HG03025 (cell line): Measurements from ENCODE around the gene NEO1.

Experiments
- ATAC-seq: cut with Tn5 transposase; IDR thresholded peaks from one replicate; pipeline ENCODE4 v1.9.1; 2021; ENCODE audit warnings: mild to moderate bottlenecking, moderate library complexity; ENCODE audit not compliant: unreplicated experiment, low FRiP score

The NEO1 gene

DNA sequence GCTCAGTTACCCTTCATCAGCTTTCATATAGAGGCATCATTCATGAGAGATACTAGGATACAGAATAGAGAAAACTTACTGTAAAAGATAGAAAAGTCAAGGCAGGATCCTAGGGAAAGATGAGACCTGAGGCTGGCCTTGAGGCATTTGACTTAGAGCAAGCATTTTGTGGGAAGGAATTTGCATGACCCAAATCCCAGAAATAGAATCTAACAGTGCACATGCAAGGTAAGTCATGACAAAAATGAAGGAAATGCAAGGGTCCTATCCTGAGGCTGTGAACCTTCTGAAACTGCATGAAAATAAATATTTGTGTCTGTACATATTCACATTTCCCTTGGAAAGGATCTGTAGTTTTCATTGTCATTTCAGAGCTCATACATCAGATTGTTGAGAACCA, 194.2 kb downstream of the NEO1 start:
- ATAC-seq = no peak

DNA sequence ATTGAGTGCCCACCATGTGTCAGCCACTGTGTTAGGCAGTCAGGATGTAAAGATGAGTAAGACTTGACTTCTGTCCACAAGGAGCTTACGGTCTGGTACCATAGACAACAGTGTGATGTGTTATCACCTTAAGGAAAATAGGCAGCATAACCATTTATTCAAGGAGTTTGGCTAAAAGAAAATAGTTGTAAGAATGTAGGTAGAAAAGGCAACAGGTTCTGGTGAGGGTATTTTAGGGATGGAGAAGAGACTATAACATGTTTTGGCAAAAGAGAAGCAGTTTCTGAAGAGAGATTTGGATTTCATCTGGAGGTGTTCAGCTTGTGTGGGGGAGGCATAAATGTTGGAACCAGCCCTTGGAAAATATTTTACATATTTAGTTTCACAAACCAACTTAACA, 194.6 kb downstream of the NEO1 start:
- ATAC-seq = no peak

DNA sequence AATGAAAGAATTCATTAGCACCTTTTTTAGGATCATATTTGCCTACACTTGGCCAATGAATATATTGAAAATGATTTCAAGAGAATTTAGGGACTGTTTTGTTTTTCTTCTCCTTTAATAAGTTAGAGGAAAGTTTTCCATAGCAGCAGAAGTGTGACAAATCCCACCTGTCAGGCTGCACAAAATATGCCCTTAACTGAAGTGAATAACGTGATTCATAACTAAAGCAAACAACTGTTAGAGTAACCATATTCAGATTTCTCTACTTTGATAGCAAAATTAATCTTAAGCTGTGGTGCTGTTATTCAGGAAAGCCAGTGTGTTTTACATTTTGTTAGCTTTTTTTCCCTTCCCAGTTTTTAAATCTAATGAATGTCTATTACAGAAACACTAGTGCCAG, 195.1 kb downstream of the NEO1 start:
- ATAC-seq = no peak

DNA sequence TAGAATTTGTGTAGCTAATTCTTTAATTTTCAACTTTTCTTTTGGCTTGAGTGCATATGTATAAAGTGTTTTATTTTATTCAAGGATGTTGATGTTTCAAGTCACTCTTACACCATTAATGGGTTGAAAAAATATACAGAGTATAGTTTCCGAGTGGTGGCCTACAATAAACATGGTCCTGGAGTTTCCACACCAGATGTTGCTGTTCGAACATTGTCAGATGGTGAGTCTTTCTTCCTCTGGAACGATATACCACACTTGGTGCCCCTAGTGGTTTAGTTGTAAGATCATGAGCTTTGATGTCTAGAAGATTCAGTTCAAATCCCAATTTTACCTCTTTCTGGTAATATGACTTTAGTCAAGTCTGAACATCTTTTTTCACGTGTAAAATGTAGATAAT, 197.2 kb downstream of the NEO1 start:
- ATAC-seq = no peak

DNA sequence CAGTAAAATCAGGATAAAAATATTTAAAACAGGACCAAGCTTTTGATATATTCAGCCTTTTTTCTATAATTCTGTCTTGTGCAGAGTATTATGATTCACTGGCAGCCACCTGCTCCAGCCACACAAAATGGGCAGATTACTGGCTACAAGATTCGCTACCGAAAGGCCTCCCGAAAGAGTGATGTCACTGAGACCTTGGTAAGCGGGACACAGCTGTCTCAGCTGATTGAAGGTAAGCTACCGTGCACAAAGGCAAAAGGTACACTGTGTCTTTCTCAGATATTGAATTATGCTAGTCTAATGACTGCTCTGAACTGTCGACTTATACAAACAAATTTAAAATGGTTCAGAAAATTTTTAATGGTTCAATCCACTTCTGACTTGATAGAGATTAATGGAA, 202.3 kb downstream of the NEO1 start:
- no peak for ATAC-seq

DNA sequence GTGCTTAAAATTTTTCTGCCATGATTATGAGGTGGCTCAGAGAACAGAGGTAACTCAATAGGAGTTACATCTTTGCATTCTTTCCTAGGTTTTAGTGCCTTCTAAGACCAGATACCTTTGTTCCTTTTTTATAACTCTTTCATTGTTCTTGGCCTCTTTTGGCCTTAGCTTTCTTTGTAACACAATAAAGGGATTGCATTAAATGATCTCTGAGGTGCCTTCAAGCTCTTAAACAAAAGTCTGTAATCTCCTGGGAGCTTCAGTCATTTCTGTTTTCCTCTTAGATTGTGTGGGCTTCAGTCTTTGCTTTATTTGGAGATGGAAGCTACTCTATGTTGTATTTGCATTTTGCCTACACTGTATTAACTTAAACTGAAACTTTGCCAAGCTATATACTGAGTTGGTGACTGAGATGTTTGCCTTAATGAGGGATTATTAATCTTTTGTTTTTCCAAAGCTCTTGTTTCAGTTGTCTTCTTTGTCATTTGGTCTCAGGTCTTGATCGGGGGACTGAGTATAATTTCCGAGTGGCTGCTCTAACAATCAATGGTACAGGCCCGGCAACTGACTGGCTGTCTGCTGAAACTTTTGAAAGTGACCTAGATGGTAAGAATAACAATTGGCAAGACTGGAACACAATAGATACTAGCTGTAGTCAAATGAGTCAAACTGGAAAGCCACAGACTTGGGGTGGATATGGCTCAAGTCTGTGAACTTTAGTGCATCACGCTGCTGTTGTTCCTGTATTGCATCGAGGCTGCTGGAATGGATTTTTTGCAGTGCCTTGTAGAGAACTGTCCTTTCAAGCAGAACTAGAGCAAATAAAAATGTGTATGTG, 206.2 kb downstream of the NEO1 start:
- peak; percentile 63 for ATAC-seq

DNA sequence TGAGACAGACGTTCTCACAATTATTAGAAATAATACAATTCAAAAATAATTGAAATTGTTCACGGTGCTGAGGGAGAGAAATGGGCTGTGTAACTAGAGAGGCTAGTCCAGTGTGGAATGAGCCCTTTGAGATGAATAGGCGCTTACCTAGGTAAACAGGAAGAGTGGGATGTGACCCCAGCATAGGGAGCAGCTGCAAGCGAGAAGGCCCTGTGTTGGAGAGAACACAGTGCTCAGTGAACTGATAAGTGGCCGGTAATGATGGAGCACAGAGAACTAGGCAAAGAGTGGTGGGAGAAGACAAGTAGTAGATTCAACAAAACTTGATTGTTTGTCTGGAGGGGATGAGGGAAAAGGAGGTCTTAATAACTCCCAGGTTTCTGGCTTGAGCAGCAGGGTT, 212.6 kb downstream of the NEO1 start:
- no peak for ATAC-seq

DNA sequence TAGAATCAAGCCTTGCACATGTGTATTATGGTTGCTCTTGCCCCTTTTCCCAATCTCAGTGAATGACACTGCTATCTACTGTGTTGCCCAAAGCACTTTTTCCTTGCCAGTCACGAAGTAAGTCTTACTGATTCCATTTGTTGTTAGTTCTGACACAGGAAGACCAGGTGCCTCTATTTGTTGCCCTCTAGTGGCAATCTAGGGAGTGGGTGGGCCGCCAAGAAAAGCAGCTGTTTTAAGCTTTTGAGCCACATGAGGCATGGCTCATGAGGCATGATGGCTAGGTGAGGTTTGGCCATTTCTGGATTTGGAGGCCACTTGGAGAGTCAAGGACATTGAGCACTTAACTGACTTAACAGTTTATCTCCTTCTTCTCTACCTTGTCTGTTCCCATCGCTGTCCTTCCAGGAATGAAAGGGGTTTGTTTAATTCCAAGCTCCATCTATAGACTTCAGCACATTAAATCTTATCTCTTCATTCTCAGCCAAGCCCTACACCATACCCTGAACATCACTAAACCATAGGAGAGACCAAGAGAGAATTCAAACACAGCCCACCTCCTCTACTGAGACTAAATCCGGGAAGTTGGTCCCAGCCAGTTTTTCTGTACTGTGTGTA, 213.4 kb downstream of the NEO1 start:
- no peak for ATAC-seq

DNA sequence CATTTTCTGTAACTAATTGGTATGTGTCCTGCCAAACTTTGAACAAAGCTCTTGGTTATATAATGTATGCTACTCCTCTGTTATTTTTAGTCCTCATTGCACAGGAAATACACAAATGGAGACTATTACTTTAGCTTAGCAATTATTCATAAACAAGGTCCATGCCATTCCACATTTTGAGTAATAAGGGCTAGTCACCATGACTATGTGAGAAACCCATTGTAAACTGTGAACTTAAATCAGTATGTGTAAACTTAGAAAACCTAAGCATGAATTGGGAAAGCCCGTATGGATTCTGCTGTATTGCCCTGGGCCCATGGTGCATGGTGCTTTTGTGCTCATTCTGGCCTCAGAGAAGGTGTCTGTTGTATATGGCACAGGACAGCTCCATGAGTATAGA, 216.2 kb downstream of the NEO1 start:
- ATAC-seq = no peak

DNA sequence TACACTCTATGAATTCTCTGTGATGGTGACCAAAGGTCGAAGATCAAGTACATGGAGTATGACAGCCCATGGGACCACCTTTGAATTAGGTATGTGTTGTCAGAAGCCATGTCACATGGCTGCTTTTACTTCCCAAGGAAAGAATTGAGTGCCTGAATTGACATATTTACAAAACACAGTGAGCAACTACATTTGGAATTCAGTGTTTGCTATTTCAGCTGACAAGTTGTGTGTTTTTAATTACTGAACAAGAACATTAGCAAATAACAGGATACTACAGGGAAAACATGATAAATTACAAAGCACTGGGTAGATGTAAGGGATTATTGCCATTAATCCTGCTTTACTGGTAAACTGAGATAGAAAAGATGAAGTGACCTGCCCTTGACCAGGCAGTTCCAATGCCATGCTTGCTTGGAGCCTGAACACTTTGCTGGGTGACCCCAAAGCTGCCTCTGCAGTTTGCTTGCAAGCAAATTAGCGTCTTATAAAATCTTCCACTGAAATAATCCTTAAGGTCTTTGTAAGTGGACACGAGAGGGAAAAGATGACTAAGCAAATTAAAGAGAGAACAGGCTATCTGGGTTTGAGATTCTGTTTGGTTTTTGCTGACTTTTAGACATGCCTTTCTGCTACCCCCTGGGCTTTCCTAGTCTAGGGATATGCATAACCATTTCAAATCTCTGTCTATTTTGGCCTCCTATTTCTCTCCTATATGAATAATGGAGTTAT, 218.3 kb downstream of the NEO1 start:
- ATAC-seq = no peak

DNA sequence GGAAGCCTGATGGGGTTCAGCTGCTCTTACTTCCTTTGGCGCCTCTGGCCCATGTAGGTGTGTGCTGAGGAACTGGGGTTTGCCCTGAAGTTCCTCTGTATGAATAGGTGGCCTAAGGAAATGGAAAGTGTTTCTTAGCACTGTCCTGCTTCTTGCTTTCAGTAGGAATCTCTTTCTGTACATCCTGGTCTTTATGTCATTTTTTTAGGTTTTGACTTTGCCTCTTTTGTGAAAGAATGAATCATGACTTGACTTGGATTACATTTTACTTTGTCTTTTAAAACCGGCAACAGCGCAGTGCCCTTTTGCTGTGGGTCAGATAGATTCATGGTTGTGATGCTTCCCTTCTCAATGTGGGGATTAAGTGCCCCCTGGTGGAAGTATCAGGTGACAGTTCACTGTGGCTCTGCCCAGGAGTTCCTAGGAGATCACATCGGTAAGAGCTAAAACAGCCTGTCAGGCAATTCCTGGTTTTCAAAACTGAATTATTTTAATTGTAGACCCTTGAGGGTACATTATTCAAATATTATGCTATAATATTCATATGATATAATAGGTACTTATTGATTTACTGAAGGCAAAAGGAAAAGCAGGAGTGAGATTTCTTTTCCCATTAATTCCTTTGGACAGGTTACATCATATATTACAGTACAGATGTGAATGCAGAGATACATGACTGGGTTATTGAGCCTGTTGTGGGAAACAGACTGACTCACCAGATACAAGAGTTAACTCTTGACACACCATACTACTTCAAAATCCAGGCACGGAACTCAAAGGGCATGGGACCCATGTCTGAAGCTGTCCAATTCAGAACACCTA, 221.1 kb downstream of the NEO1 start:
- no peak for ATAC-seq

DNA sequence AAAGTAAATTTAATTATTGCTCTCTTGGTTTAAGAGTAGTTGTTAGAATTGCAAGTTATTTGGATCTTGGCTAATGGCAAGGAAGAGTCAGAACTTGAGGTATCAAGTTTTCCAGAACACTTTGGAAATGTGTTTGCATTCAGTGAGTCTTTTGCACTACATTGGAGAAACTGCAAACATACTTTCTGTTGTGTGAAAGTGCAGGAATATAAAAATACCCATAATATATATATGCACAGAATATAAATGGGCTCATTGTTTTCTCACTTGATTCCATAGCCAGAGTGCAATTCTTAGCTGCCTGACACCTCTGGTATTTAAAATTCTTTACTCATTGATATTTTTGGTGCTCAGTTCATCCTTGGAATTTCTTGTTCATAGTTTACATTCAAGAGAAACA, 223.6 kb downstream of the NEO1 start:
- no peak for ATAC-seq

DNA sequence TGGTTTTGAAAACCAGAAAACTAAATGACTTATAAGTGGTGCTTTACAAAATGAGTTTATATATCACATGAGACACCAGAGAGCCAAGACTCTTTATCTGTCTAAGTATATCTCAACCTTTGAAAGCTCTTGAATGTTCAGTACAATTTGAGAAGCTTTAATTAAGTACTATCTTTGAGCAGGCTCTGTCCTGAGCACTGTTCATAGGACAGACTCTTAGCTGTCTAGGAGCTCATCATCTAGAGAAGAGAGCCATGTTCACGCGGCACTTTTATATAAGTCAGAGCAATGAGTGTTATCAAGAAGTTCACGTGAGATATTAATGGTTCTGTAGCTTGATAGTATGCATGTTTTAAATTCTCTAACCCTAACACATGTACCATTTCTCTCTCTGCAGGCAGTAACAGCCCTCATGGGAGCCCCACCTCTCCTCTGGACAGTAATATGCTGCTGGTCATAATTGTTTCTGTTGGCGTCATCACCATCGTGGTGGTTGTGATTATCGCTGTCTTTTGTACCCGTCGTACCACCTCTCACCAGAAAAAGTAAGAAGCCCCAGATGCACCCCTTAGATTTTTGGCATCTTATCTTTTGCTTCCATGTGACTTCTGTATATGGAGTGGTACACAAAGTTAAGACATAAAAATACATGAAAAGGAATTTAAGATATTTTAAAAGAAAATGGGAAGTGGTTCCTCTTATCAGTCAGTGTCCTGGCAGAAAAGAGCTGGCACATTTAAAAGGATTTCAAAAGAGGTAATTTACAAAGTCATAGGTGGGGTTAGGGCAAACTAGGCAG, 230.5 kb downstream of the NEO1 start:
- no peak for ATAC-seq

DNA sequence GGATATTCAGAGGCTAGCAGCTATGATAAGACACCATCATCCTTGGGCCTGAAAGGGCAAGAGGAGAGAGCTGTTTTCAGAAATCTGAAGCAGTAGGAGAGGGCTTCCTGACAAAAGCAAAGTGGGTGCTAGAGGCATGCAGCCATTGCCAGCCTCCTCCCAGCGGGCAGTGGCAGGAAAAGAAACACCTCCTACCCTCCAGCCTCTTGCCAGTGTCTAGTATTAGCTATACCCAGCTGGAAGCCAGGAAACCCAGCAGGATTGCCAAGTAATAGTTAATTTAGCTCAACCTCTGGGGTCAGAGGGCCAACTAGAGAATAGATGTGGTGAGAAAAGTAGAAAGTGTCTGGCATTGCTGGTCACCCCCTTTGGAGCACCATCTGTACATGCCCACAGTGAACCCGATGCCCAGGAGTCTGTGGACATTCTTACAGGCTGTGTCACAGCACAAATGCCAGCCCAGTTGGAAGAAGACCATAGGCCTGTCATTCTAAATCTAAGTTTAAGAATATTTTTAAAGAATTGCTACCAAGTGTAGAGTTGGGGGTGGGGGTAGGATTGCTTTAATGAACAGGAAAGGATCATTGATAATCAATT, 231.2 kb downstream of the NEO1 start:
- ATAC-seq = no peak

DNA sequence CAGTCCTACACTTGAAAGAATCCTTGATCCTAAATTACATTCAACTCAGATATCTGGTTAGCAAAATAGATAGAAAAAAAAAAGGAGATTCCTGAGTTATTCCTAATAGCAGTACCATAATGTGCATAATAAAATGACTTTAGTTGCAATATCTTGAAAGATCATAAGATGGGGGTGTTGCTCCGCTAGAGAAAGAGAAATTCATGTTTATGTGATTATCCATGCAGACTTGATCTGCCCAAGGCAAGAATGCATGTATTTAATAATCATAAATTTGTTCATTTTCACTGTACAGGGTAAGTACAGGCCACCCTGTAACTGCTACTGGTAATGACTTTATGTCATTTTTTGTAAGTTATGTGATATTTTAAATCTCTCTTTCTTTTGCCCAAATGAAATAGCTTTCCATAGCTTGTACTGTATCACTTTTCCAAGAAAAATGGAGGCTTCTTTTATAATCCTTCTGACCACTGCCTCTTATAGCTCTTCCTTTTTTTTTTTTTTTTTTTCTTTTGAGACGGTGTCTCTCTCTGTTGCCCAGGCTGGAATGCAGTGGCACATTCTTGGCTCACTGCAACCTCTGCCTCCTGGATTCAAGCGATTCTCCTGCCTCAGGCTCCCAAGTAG, 231.9 kb downstream of the NEO1 start:
- ATAC-seq = no peak

DNA sequence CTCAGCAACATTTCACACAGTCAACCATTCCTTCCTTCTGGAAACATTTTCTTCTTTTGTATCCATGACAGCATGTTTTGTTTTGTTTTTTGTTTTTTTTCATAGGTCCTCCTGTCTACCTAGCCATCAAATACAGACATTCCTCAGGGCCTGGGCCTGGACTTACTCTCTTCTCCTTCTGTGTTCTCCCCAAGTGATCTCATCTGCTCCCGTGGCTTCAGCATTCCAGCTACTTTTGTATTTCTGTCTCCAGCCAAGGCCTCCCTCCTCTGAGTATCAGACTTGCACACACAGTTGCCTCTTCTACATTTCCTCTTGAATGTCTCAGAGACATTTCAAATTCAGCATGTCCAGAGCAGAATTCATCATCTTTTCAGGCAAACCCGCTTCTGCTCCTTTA, 234.0 kb downstream of the NEO1 start:
- no peak for ATAC-seq

DNA sequence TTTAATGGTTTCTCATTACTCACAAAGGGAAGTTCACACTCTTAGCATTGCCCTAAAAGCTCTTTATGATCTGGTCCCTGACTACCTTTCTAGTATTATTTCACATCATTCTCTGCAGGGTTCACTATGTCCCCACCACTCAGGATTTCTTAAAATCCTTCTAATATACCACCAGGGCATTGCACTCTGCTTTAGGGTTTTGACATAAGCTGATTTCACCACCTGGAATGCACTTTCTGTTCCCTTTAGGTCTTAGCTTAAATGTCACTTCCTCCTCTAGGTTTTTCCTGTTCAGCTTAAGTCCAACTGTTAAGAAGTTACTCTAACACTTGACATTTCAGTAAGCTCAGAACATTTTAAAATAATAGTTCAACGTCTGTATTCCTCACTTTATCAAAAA, 234.8 kb downstream of the NEO1 start:
- ATAC-seq = no peak

DNA sequence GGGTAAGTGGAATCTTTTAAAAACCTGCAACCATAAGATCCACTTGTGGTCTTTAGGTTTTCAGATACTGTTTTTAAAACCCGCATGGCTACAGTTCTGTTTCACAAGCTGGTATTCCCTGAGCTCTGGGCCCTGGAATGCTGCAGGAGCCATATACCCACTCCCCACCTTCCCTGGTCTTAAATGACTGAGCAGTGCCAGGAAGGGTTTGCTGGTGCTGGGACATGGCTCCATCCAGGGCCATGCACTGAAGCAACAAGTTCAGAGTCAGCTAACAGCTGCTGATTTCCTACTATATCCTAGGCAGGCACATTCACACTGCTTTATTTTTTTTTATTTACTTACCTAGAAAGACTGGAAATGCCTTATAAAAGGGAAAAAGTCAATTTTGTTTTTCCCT, 239.2 kb downstream of the NEO1 start:
- ATAC-seq = no peak

DNA sequence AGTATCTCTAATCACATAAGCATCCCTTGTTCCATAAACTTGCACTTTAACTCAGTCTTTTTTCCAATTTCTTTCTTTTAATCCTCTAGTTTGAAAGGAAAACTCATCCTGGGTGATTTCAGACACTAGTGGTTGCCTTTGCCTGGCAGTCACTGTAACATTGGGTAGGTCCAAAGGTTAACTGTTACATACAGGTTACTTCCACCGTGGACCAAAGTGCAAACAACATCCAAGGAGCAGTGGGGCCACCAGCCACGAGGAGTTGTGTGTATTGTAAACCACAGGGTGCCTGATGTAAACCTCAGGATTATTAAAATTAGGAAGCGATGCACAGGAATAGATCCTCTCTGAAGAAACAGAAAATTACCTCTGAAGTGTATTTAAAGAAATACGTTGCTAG, 241.5 kb downstream of the NEO1 start:
- ATAC-seq = no peak
